Naive thymus-derived CD8-positive, alpha-beta T cell (primary cell): ENCODE results near the gene CFAP251. TPM values are rescaled to one million over a fixed set of nuclear protein-coding genes. Genes with fewer than 3 reads are reported as not detected.

Experiments
- ATAC-seq, 2 donors: fragments of 150-1000 bp; cut with Tn5 transposase in 1 of 2; sonication (Bioruptor Pico), chemical (Tn5 transposase) in 1 of 2; 1 replicate in 1 of 2; 2 replicates in 1 of 2; pipeline ENCODE4 v1.10.0; 2021; ENCODE audit warnings: mild to moderate bottlenecking in 2 of 2, moderate library complexity in 2 of 2
- POLR2A ChIA-PET: fragments of 350-600 bp; sonication (Branson Sonifier 250); formaldehyde crosslinking; loops from one replicate; lab custom pipeline; 2021; ENCODE audit warnings: antibody characterized with exemption; lab: Charles Lee
- DNase-seq, 10 donors: peaks; one replicate each; pipeline versions ENCODE4 v3.0.0 to v3.0.0-alpha.2; 2020 to 2022
- H3K27ac Mint-ChIP-seq, 10 donors: one replicate each; pipeline ENCODE4 v1.8.0; 2020 to 2022; ENCODE audit warnings: mild to moderate bottlenecking in 10 of 10, mixed read lengths in 10 of 10, moderate library complexity in 4 of 10, inconsistent platforms in 1 of 10
- H3K27me3 Mint-ChIP-seq, 5 donors: one replicate each; pipeline ENCODE4 v1.8.0; 2021 to 2022; ENCODE audit warnings: mixed read lengths in 5 of 5
- H3K36me3 Mint-ChIP-seq, 3 donors: one replicate each; pipeline ENCODE4 v1.8.0; 2020 to 2022; ENCODE audit warnings: mixed read lengths in 3 of 3, mild to moderate bottlenecking in 2 of 3, inconsistent platforms in 1 of 3
- H3K4me1 Mint-ChIP-seq, 4 donors: one replicate each; pipeline ENCODE4 v1.8.0; 2021 to 2022; ENCODE audit warnings: mixed read lengths in 4 of 4
- H3K4me3 Mint-ChIP-seq, 10 donors: one replicate each; pipeline ENCODE4 v1.8.0; 2020 to 2022; ENCODE audit warnings: mild to moderate bottlenecking in 10 of 10, mixed read lengths in 10 of 10, moderate library complexity in 6 of 10, inconsistent platforms in 1 of 10
- H3K9me3 Mint-ChIP-seq, 9 donors: one replicate each; pipeline ENCODE4 v1.8.0; 2020 to 2022; ENCODE audit warnings: mixed read lengths in 9 of 9, mild to moderate bottlenecking in 3 of 9, inconsistent platforms in 1 of 9, moderate library complexity in 1 of 9
- polyA plus RNA-seq, 3 donors: library from polyadenylated mRNA; unstranded; fragments of 300-500 nt; fragmentation: Illumina TruSeq; gene quantifications; one replicate each; pipeline ENCODE4 v1.2.3, GENCODE V29; 2021
- total RNA-seq, 8 experiments: library from RNA in 2 of 8; stranded (reverse) in 2 of 8; gene quantifications; one replicate each; pipeline ENCODE4 v1.2.3 and lab custom pipeline; 2021 to 2026

CFAP251 gene
- total and polyA plus RNA-seq, 5 experiments from 2014 or later = 0.03 to 0.82 (median 0.28) TPM; not detected in 1

- peak overlapping the region in 9 of 10 donors; percentile 73 to 96 (median 85) for H3K27ac Mint-ChIP-seq
- peak overlapping the region; percentile 84 to 95 (median 90) for H3K4me3 Mint-ChIP-seq
- peaks cover 0 to 4% (median 0%) of the 10 kb centered on the region in 9 donors for H3K9me3 Mint-ChIP-seq
- ATAC-seq (no peak), DNase-seq (no peak)
- H3K27me3 Mint-ChIP-seq = peaks cover 0 to 10% (median 0%) of the 10 kb centered on the region in 5 donors
- POLR2A ChIA-PET = interaction anchor here (0.9 to 1.2 kb wide), 6 partner anchors 9 to 222 kb away, joined by 3 to 13 read pairs (median 4); no protein-coding TSS in a partner anchor
- H3K36me3 Mint-ChIP-seq = peaks cover 0 to 2% (median 0%) of the 10 kb centered on the region in 3 donors
- H3K4me1 Mint-ChIP-seq = peaks cover 6 to 27% (median 14%) of the 10 kb centered on the region in 4 donors
These were observed 102.4 kb downstream of the CFAP251 start for GRCh38 chr12:122020795-122021192.

- POLR2A ChIA-PET = interaction anchor here (0.6 to 1.2 kb wide), 8 partner anchors 9 to 223 kb away, joined by 3 to 13 read pairs (median 4); no protein-coding TSS in a partner anchor
- H3K9me3 Mint-ChIP-seq = peaks cover 0 to 4% (median 0%) of the 10 kb centered on the region in 9 donors
- H3K36me3 Mint-ChIP-seq = peaks cover 0 to 2% (median 0%) of the 10 kb centered on the region in 3 donors
- H3K4me1 Mint-ChIP-seq = peaks cover 6 to 27% (median 14%) of the 10 kb centered on the region in 4 donors
- ATAC-seq (peak; percentile 19 to 21), DNase-seq (peak in 4 of 10 donors; percentile 7 to 29 (median 19))
- peaks cover 0 to 10% (median 0%) of the 10 kb centered on the region in 5 donors for H3K27me3 Mint-ChIP-seq
- H3K27ac Mint-ChIP-seq = peak overlapping the region; percentile 67 to 96 (median 86)
- peak overlapping the region; percentile 84 to 95 (median 90) for H3K4me3 Mint-ChIP-seq
These were observed 102.9 kb downstream of the CFAP251 start for GRCh38 chr12:122021193-122021821.

- Mint-ChIP-seq H3K4me3 (peak within 1 kb of the TSS; percentile 84 to 95 (median 91)), H3K27me3 (peaks cover 0 to 10% (median 0%) of the 10 kb centered on the region in 5 donors), H3K36me3 (peaks cover 0 to 2% (median 0%) of the 10 kb centered on the region in 3 donors), H3K9me3 (peaks cover 0 to 4% (median 0%) of the 10 kb centered on the region in 9 donors), H3K27ac (peak within 1 kb of the TSS; percentile 67 to 96 (median 87)), H3K4me1 (peaks cover 9 to 33% (median 18%) of the 10 kb centered on the region in 4 donors)
- DNase-seq (peak; percentile 39 to 84 (median 56)), ATAC-seq (peak; percentile 73 to 78)
- POLR2A ChIA-PET = interaction anchor here (0.6 to 1.5 kb wide), 9 partner anchors 10 to 224 kb away, joined by 3 to 13 read pairs (median 3); partner anchors contain the start of gene CFAP251
These were observed 103.5 kb downstream of the CFAP251 start, which contains the start of gene BCL7A for GRCh38 chr12:122021822-122022392. Gene BCL7A (plus strand): TSS chr12:122021884. CDS start chr12:122022092, 208 bp downstream.

GRCh38 chr12:122022393-122023338 is 104.3 kb downstream of the CFAP251 start:
- Mint-ChIP-seq H3K4me1 (peaks cover 9 to 37% (median 22%) of the 10 kb centered on the region in 4 donors), H3K27me3 (peaks cover 0 to 10% (median 0%) of the 10 kb centered on the region in 5 donors), H3K27ac (peak overlapping the region in 8 of 10 donors; percentile 68 to 96 (median 80)), H3K4me3 (peak overlapping the region; percentile 81 to 93 (median 86)), H3K9me3 (peaks cover 0 to 4% (median 0%) of the 10 kb centered on the region in 9 donors), H3K36me3 (peaks cover 0 to 2% (median 0%) of the 10 kb centered on the region in 3 donors)
- POLR2A ChIA-PET = interaction anchor here (0.6 to 1.5 kb wide), 6 partner anchors 17 to 631 kb away, joined by 3 to 7 read pairs (median 4); partner anchors contain the start of gene CFAP251
- DNase-seq = peak in 9 of 10 donors; percentile 15 to 71 (median 40)
- peak; percentile 56 for ATAC-seq

- Mint-ChIP-seq H3K36me3 (peaks cover 0 to 2% (median 0%) of the 10 kb centered on the region in 3 donors), H3K4me1 (peaks cover 10 to 42% (median 27%) of the 10 kb centered on the region in 4 donors), H3K27me3 (peaks cover 0 to 10% (median 0%) of the 10 kb centered on the region in 5 donors), H3K27ac (peak overlapping the region in 9 of 10 donors; percentile 67 to 91 (median 76)), H3K9me3 (peaks cover 0 to 4% (median 0%) of the 10 kb centered on the region in 9 donors), H3K4me3 (peak overlapping the region; percentile 80 to 93 (median 84))
- ATAC-seq (peak in 1 of 2 donors; percentile 10), DNase-seq (peak in 3 of 10 donors; percentile 11 to 33 (median 17))
- POLR2A ChIA-PET = interaction anchor here (0.6 to 1.5 kb wide), 9 partner anchors 16 to 630 kb away, joined by 3 to 7 read pairs (median 3); partner anchors contain the start of gene VPS33A
These were observed 105.1 kb downstream of the CFAP251 start for GRCh38 chr12:122023339-122024131.

- peaks cover 0 to 10% (median 0%) of the 10 kb centered on the region in 5 donors for H3K27me3 Mint-ChIP-seq
These were observed 105.9 kb downstream of the CFAP251 start for GRCh38 chr12:122024132-122024785.

GRCh38 chr12:122026706-122027333 is 108.4 kb downstream of the CFAP251 start:
- peaks cover 0 to 6% (median 0%) of the 10 kb centered on the region in 5 donors for H3K27me3 Mint-ChIP-seq
- peak overlapping the region in 3 of 10 donors; percentile 1 to 45 (median 10) for H3K4me3 Mint-ChIP-seq
- peaks cover 6 to 53% (median 28%) of the 10 kb centered on the region in 4 donors for H3K4me1 Mint-ChIP-seq
- ATAC-seq (peak in 1 of 2 donors; percentile 20), DNase-seq (peak in 1 of 10 donors; percentile 33)
- H3K9me3 Mint-ChIP-seq = peaks cover 0 to under 1% (median 0%) of the 10 kb centered on the region in 9 donors
- POLR2A ChIA-PET = interaction anchor here (0.6 to 1.8 kb wide), 5 partner anchors 20 to 1580 kb away, joined by 3 to 4 read pairs (median 3); no protein-coding TSS in a partner anchor
- peak overlapping the region in 7 of 10 donors; percentile 2 to 69 (median 52) for H3K27ac Mint-ChIP-seq
- no peaks in the 10 kb centered on the region for H3K36me3 Mint-ChIP-seq

More at GRCh38 chr12:122024132-122024785, 105.9 kb downstream of the CFAP251 start:
- Mint-ChIP-seq H3K27ac (peak overlapping the region in 4 of 10 donors; percentile 25 to 79 (median 46)), H3K4me3 (peak overlapping the region; percentile 8 to 80 (median 49)), H3K4me1 (peaks cover 15 to 46% (median 34%) of the 10 kb centered on the region in 4 donors), H3K9me3 (peaks cover 0 to 3% (median 0%) of the 10 kb centered on the region in 9 donors), H3K36me3 (no peaks in the 10 kb centered on the region)
- ATAC-seq = no peak
- peak in 1 of 10 donors; percentile 5 for DNase-seq
- POLR2A ChIA-PET = interaction anchor here (0.9 to 1.5 kb wide), 5 partner anchors 16 to 242 kb away, joined by 3 to 4 read pairs (median 3); partner anchors contain the start of gene VPS33A

- Mint-ChIP-seq H3K4me3 (no peak overlapping the region), H3K27ac (peak overlapping the region in 2 of 10 donors; percentile 26 to 29), H3K36me3 (no peaks in the 10 kb centered on the region), H3K9me3 (no peaks in the 10 kb centered on the region), H3K27me3 (peaks cover 0 to 3% (median 0%) of the 10 kb centered on the region in 5 donors), H3K4me1 (peaks cover 6 to 52% (median 26%) of the 10 kb centered on the region in 4 donors)
- ATAC-seq (no peak), DNase-seq (no peak)
- POLR2A ChIA-PET = interaction anchor here (0.5 to 0.7 kb wide), 3 partner anchors 408 to 676 kb away, joined by 3 to 5 read pairs (median 3); partner anchors contain the start of gene ANAPC5
These were observed 109.9 kb downstream of the CFAP251 start for GRCh38 chr12:122028165-122028904.
